HEK293T (cell line): ENCODE results near the gene SNX21.

Experiments
- BHLHE40 ChIP-seq: fragments of 450-650 bp; IDR thresholded peaks from 2 replicates; pipeline ENCODE4 v1.6.1; 2016; ENCODE audit warnings: mild to moderate bottlenecking, moderate library complexity, borderline replicate concordance
- CTBP1 ChIP-seq: fragments of 450-650 bp; IDR thresholded peaks from 2 replicates; pipeline ENCODE4 v1.6.1; 2016; ENCODE audit warnings: borderline replicate concordance
- ELF4 ChIP-seq: fragments of 450-650 bp; IDR thresholded peaks from 2 replicates; pipeline ENCODE4 v1.6.1; 2017; ENCODE audit warnings: antibody characterized with exemption
- FOXA1 ChIP-seq: fragments of 450-650 bp; IDR thresholded peaks from 2 replicates; pipeline ENCODE4 v1.6.1; 2016; ENCODE audit warnings: mild to moderate bottlenecking
- FOXK2 ChIP-seq: fragments of 450-650 bp; IDR thresholded peaks from 2 replicates; pipeline ENCODE4 v1.6.1; 2016; ENCODE audit warnings: mild to moderate bottlenecking
- FOXM1 ChIP-seq: fragments of 450-650 bp; IDR thresholded peaks from 2 replicates; pipeline ENCODE4 v1.6.1; 2017; ENCODE audit warnings: mild to moderate bottlenecking, borderline replicate concordance
- NFRKB ChIP-seq: fragments of 450-650 bp; IDR thresholded peaks from 2 replicates; pipeline ENCODE4 v1.6.1; 2016; ENCODE audit warnings: mild to moderate bottlenecking, moderate library complexity
- PKNOX1 ChIP-seq: fragments of 450-650 bp; IDR thresholded peaks from 2 replicates; pipeline ENCODE4 v1.6.1; 2016
- SP1 ChIP-seq: fragments of 450-650 bp; IDR thresholded peaks from 2 replicates; pipeline ENCODE4 v1.6.1; 2017
- SUZ12 ChIP-seq: fragments of 450-650 bp; IDR thresholded peaks from 2 replicates; pipeline ENCODE4 v1.6.1; 2016; ENCODE audit warnings: mild to moderate bottlenecking
- TARDBP ChIP-seq: fragments of 450-650 bp; IDR thresholded peaks from 2 replicates; pipeline ENCODE4 v1.6.1; 2016
- ZNF384 ChIP-seq: fragments of 450-650 bp; IDR thresholded peaks from 2 replicates; pipeline ENCODE4 v1.6.1; 2016

- TF ChIP-seq TARDBP: no peak
- TF ChIP-seq SUZ12: no peak
- no peak for TF ChIP-seq ELF4
- TF ChIP-seq CTBP1: no peak
- no peak for TF ChIP-seq BHLHE40
- no peak for TF ChIP-seq ZNF384
- TF ChIP-seq NFRKB: no peak
- no peak for TF ChIP-seq FOXM1
- TF ChIP-seq FOXA1: no peak
- no peak for TF ChIP-seq SP1
- no peak for TF ChIP-seq FOXK2
- TF ChIP-seq PKNOX1: no peak
These were observed 1.7 kb downstream of the SNX21 start for GRCh38 chr20:45835329-45835765.
